SK-N-MC (cell line): ENCODE data around the gene MYZAP.
A peak's percentile ranks its signal among the peaks of the same experiment; 100 is the strongest.
"Not testable (repeated sequence)": the region's sequence is repeated elsewhere in the genome, so short reads cannot be mapped to it uniquely, and the experiment has no call there.

ENCODE experiments used
- DNase-seq: peaks from one replicate; pipeline ENCODE4 v3.0.0-alpha.2; 2011; ENCODE audit warnings: low read depth, low spot score
- H3K27ac ChIP-seq: fragments of 200-600 bp; sonication (generic); 2 replicates; pipeline ENCODE4 v1.5.1; 2016; ENCODE audit warnings: mixed run types
- H3K36me3 ChIP-seq: fragments of 200-600 bp; sonication (generic); 2 replicates; pipeline ENCODE4 v1.6.1; 2017; ENCODE audit warnings: antibody characterized with exemption, low read length, mixed read lengths; ENCODE audit not compliant: insufficient read depth
- H3K4me3 ChIP-seq: fragments of 200-600 bp; sonication (generic); 2 replicates; pipeline ENCODE4 v1.5.1; 2016
- H3K9ac ChIP-seq: fragments of 200-600 bp; sonication (generic); 2 replicates; pipeline ENCODE4 v1.8.0; 2017; ENCODE audit warnings: mixed run types, mixed read lengths; ENCODE audit not compliant: insufficient read length
- H3K9me3 ChIP-seq: fragments of 200-600 bp; sonication (generic); 2 replicates; pipeline ENCODE4 v1.6.1; 2017; ENCODE audit warnings: low read depth, mild to moderate bottlenecking, antibody characterized with exemption, low read length, moderate library complexity, mixed read lengths
- EZH2 ChIP-seq: fragments of 200-600 bp; sonication (generic); IDR thresholded peaks from one replicate; pipeline ENCODE4 v1.6.1; 2017; ENCODE audit warnings: antibody characterized with exemption
- FOXP2 ChIP-seq: optimal IDR thresholded peaks from 2 replicates; pipeline ENCODE3; 2011; ENCODE audit warnings: mild to moderate bottlenecking, moderate library complexity; ENCODE audit not compliant: insufficient read depth; ENCODE audit errors: extremely low read length, control extremely low read depth
- POLR2AphosphoS5 ChIP-seq: IDR thresholded peaks from 2 replicates; pipeline ENCODE4 v1.6.1; 2012; ENCODE audit warnings: mild to moderate bottlenecking, low read depth, low read length, borderline replicate concordance

MYZAP gene

GRCh38 chr15:57606048-57606447 lies 14.3 kb downstream of the MYZAP start:
- no peak for DNase-seq
- Histone ChIP-seq H3K9ac (no peak overlapping the region), H3K9me3 (no peaks in the 10 kb centered on the region), H3K36me3 (no peaks in the 10 kb centered on the region), H3K4me3 (no peak overlapping the region), H3K27ac (no peak overlapping the region)
- TF ChIP-seq EZH2 (no peak), POLR2AphosphoS5 (no peak), FOXP2 (no peak)

GRCh38 chr15:57606816-57607215 lies 15.1 kb downstream of the MYZAP start:
- no peak for DNase-seq
- Histone ChIP-seq H3K9ac (no peak overlapping the region), H3K36me3 (no peaks in the 10 kb centered on the region), H3K9me3 (no peaks in the 10 kb centered on the region), H3K4me3 (no peak overlapping the region), H3K27ac (no peak overlapping the region)
- TF ChIP-seq EZH2: no peak
- TF ChIP-seq POLR2AphosphoS5: no peak
- TF ChIP-seq FOXP2: no peak

GRCh38 chr15:57607570-57608000 lies 15.9 kb downstream of the MYZAP start:
- Histone ChIP-seq H3K9me3 (no peaks in the 10 kb centered on the region), H3K27ac (no peak overlapping the region), H3K9ac (no peak overlapping the region), H3K4me3 (no peak overlapping the region), H3K36me3 (no peaks in the 10 kb centered on the region)
- no peak for DNase-seq
- TF ChIP-seq POLR2AphosphoS5 (no peak), FOXP2 (no peak), EZH2 (no peak)

GRCh38 chr15:57609805-57610529 lies 18.3 kb downstream of the MYZAP start:
- no peak overlapping the region for H3K27ac ChIP-seq
- H3K9ac ChIP-seq: no peak overlapping the region
- TF ChIP-seq FOXP2 (no peak), EZH2 (no peak), POLR2AphosphoS5 (no peak)
- DNase-seq: no peak
- H3K4me3 ChIP-seq: peak overlapping the region; percentile 1; the same call in 1 of the 2 replicates
- no peaks in the 10 kb centered on the region for H3K9me3 ChIP-seq
- no peaks in the 10 kb centered on the region for H3K36me3 ChIP-seq

- H3K9me3 ChIP-seq: no peaks in the 10 kb centered on the region
- H3K4me3 ChIP-seq: no peak overlapping the region
- H3K36me3 ChIP-seq: no peaks in the 10 kb centered on the region
- no peak for DNase-seq
- TF ChIP-seq POLR2AphosphoS5: no peak
- no peak for TF ChIP-seq EZH2
- TF ChIP-seq FOXP2: no peak
- H3K9ac ChIP-seq: no peak overlapping the region
- no peak overlapping the region for H3K27ac ChIP-seq
Measured at GRCh38 chr15:57611123-57611522, 19.4 kb downstream of the MYZAP start.

- H3K4me3 ChIP-seq: no peak overlapping the region
- H3K27ac ChIP-seq: no peak overlapping the region
Measured at GRCh38 chr15:57611938-57612337, 20.2 kb downstream of the MYZAP start.

GRCh38 chr15:57614241-57614640 lies 22.5 kb downstream of the MYZAP start:
- Histone ChIP-seq H3K9ac (no peak overlapping the region), H3K4me3 (no peak overlapping the region), H3K36me3 (no peaks in the 10 kb centered on the region), H3K27ac (no peak overlapping the region), H3K9me3 (no peaks in the 10 kb centered on the region)
- DNase-seq: no peak
- TF ChIP-seq EZH2 (no peak), POLR2AphosphoS5 (no peak), FOXP2 (no peak)

More at GRCh38 chr15:57611938-57612337, 20.2 kb downstream of the MYZAP start:
- Histone ChIP-seq H3K9me3 (no peaks in the 10 kb centered on the region), H3K36me3 (no peaks in the 10 kb centered on the region), H3K9ac (no peak overlapping the region)
- TF ChIP-seq POLR2AphosphoS5: no peak
- DNase-seq: no peak

- H3K27ac ChIP-seq, H3K4me3 ChIP-seq, H3K9ac ChIP-seq, H3K36me3 ChIP-seq, H3K9me3 ChIP-seq, DNase-seq: not testable (repeated sequence)
Measured at GRCh38 chr15:57615951-57616496, 24.3 kb downstream of the MYZAP start.

- Histone ChIP-seq H3K4me3 (no peak overlapping the region), H3K36me3 (no peaks in the 10 kb centered on the region), H3K9ac (no peak overlapping the region), H3K9me3 (no peaks in the 10 kb centered on the region), H3K27ac (no peak overlapping the region)
- no peak for DNase-seq
- no peak for TF ChIP-seq EZH2
- TF ChIP-seq FOXP2: no peak
- no peak for TF ChIP-seq POLR2AphosphoS5
Measured at GRCh38 chr15:57618325-57618724, 26.6 kb downstream of the MYZAP start.
